H7 (cell line): ENCODE results near the gene ROGDI. TPM values are rescaled to one million over a fixed set of nuclear protein-coding genes. Genes with fewer than 3 reads are reported as not detected.

Experiments used
- DNase-seq: peaks from one replicate; pipeline ENCODE4 v3.0.0; 2012
- H3K27me3 ChIP-seq: 2 replicates; pipeline ENCODE4 v1.6.0; 2011; ENCODE audit warnings: mild to moderate bottlenecking, low read length; ENCODE audit not compliant: control insufficient read depth, insufficient read depth
- H3K36me3 ChIP-seq: replicated peaks from 2 replicates; pipeline ENCODE4 v1.5.1; 2011; ENCODE audit warnings: low read length; ENCODE audit not compliant: control insufficient read depth, insufficient read depth
- H3K4me3 ChIP-seq: 2 replicates; pipeline ENCODE4 v1.5.1; 2011; ENCODE audit warnings: low read depth, mild to moderate bottlenecking, control low read depth, low read length, moderate library complexity; ENCODE audit not compliant: insufficient read depth
- total RNA-seq: library from RNA; depleted of rRNA; stranded (reverse); fragments of >200 nt; shearing (Covaris generic); gene quantifications from 2 replicates; pipeline ENCODE4 v1.2.3, GENCODE V29; 2014

The ROGDI gene
- total RNA-seq, 1 experiment from 2014 or later: 37.0 TPM

DNA sequence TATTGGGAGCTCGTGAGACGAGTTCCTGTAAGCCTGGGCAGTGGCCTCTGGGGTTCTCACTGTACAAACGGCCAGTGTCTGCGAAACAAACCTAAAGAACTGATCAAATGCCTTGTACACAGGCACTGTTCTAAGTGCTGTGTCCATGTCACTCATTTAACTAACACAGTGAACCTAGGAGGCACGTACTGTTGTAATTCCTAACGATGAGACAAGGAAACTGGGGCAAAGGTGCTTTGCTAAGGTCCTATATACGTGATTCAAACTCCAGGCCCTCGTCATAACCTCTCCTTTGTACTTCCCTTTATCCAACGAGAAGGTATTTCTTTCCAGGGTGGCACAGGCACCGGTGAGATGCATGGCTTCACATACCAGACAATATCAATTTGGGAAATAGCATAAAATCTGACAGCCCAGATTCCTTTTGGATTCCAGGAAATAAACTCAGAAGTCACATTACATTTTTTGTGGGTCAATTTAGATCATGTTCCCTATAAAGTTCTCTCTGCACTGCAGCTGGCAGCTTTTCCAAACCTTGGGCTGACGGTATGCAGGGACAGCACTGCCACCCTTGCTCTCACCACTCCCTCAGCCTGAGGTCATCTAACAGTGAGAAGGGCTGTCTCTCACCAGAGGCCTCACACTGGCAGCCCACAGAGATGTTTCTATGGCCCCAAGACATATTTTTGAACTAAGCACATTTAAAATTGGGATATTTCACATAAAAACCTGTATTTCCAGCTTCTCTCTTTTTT lies 26.3 kb upstream of the ROGDI start:
- no peak for DNase-seq
- Histone ChIP-seq H3K36me3 (peaks cover 53% of the 10 kb centered on the region), H3K4me3 (no peak overlapping the region), H3K27me3 (no peaks in the 10 kb centered on the region)

- H3K36me3 ChIP-seq: peaks cover 46% of the 10 kb centered on the region
- DNase-seq: no peak
- H3K27me3 ChIP-seq: no peaks in the 10 kb centered on the region
- no peak overlapping the region for H3K4me3 ChIP-seq
These were observed 24.5 kb upstream of the ROGDI start for GRCh38 chr16:4826980-4827379.

DNA sequence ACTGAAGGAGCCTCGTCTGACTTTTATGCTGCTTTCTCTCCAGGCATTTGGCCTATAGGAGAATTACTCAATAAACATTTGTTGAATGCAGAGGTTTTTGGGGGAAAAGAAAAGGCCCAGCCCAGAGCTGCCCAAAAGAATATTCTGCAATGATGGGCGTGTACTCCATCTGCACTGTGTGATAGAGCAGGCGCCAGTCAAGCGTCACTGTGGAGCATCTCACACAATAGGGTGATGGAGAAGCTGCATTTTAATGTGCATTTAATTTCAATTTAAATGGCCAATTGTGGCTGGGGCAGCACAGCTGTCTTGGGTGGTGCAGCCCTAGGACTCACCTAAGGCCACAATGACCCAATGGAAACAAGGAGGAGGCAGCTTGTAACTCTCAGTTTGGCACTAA lies 24.1 kb upstream of the ROGDI start:
- H3K4me3 ChIP-seq: no peak overlapping the region
- no peak for DNase-seq
- no peaks in the 10 kb centered on the region for H3K27me3 ChIP-seq
- peaks cover 46% of the 10 kb centered on the region for H3K36me3 ChIP-seq

- H3K27me3 ChIP-seq: no peaks in the 10 kb centered on the region
- peaks cover 35% of the 10 kb centered on the region for H3K36me3 ChIP-seq
- H3K4me3 ChIP-seq: no peak overlapping the region
- DNase-seq: no peak
These were observed 22.8 kb upstream of the ROGDI start for GRCh38 chr16:4825196-4825595.

GRCh38 chr16:4820652-4821051 lies 18.2 kb upstream of the ROGDI start:
- DNase-seq: no peak
- Histone ChIP-seq H3K4me3 (no peak overlapping the region), H3K36me3 (peaks cover 20% of the 10 kb centered on the region), H3K27me3 (no peaks in the 10 kb centered on the region)

DNA sequence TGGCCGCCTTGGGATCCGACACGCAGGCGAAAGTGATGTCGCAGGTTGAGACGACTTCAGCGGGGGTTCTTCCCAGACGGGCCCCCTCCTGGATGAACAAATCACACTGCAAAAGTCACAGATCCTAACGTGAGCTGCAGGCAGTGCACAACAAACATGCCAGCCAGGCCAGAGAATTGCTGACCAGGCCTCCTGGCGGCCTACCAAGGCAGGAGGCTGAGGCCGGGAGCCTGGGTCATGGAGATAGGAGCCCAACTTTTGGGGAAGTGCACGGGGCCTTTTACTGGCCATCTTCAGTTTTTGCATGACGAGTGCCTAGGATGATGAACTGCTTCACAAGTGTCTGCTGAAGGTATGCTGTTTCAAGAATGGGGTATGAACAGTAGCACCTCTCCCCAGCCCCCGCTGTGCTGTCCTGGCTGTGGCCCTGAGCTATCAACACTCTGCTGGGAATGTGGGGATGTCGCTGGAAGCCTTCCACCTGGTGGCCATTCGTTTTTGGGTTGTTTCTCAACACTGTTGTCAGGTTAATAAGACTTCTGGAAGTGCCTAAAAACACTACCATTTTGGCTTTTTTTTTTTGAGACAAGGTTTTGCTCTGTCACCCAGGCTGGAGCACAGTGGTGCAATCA lies 12.2 kb upstream of the ROGDI start:
- Histone ChIP-seq H3K27me3 (no peaks in the 10 kb centered on the region), H3K4me3 (no peak overlapping the region)

DNA sequence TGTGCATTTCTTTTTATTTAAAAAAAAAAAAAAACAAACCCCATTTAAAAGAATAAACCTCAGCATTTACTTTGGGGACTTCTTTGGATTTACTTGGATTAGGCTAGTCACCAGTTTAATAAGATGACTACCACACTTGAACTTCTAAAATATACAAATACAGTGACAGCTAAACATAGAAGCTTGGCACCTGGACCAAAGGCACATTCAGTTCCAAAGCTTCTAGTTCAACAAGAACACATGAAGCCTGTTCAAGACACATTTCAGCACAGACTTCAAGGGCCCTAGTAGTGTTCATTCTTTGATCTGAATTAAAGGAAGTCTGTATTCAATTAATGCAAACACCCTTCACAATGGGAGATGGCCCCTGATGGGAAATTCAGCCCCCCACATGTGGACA lies 11.6 kb upstream of the ROGDI start:
- no peak for DNase-seq
- peaks cover 28% of the 10 kb centered on the region for H3K36me3 ChIP-seq
- H3K4me3 ChIP-seq: no peak overlapping the region
- no peaks in the 10 kb centered on the region for H3K27me3 ChIP-seq

More for the DNA sequence above, 12.2 kb upstream of the ROGDI start:
- DNase-seq: peak; percentile 65
- peaks cover 28% of the 10 kb centered on the region for H3K36me3 ChIP-seq

- no peak for DNase-seq
- H3K27me3 ChIP-seq: no peaks in the 10 kb centered on the region
- H3K36me3 ChIP-seq: peaks cover 28% of the 10 kb centered on the region
- no peak overlapping the region for H3K4me3 ChIP-seq
These were observed 11.0 kb upstream of the ROGDI start for GRCh38 chr16:4813251-4814003.

DNA sequence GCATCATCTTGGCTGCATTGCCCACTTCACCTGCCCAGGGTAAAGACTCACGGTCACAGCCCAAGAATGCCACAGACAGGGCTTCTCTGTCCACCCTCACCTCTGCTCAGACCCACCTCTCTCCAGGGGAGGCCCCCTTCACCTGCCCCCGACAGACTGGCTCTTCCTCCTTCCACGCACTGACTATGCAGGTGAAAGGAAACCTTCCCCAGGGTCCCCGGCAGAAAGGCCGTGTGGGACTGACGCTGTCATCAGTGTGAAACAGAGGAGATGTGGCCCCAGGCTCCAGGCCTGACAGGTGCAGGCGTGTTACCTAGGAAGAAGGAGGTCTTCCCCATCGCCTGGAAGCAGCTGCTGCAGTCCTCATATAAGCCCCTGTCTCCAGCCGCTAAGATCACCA lies 9.3 kb upstream of the ROGDI start:
- no peak for DNase-seq
- H3K36me3 ChIP-seq: peaks cover 24% of the 10 kb centered on the region
- no peak overlapping the region for H3K4me3 ChIP-seq
- no peaks in the 10 kb centered on the region for H3K27me3 ChIP-seq

GRCh38 chr16:4811242-4811641 lies 8.8 kb upstream of the ROGDI start:
- H3K36me3 ChIP-seq: peaks cover 26% of the 10 kb centered on the region
- DNase-seq: peak; percentile 29
- no peaks in the 10 kb centered on the region for H3K27me3 ChIP-seq
- H3K4me3 ChIP-seq: no peak overlapping the region

- Histone ChIP-seq H3K36me3 (peaks cover 10% of the 10 kb centered on the region), H3K27me3 (no peaks in the 10 kb centered on the region), H3K4me3 (no peak overlapping the region)
- no peak for DNase-seq
These were observed 3.8 kb upstream of the ROGDI start for GRCh38 chr16:4806280-4806679.

- Histone ChIP-seq H3K4me3 (no peak overlapping the region), H3K36me3 (peaks cover 8% of the 10 kb centered on the region), H3K27me3 (no peaks in the 10 kb centered on the region)
- DNase-seq: no peak
These were observed 2.8 kb upstream of the ROGDI start for GRCh38 chr16:4805231-4805630.

GRCh38 chr16:4803898-4804762 lies 1.7 kb upstream of the ROGDI start:
- Histone ChIP-seq H3K4me3 (no peak overlapping the region), H3K36me3 (peaks cover 7% of the 10 kb centered on the region), H3K27me3 (no peaks in the 10 kb centered on the region)
- DNase-seq: peak; percentile 57

DNA sequence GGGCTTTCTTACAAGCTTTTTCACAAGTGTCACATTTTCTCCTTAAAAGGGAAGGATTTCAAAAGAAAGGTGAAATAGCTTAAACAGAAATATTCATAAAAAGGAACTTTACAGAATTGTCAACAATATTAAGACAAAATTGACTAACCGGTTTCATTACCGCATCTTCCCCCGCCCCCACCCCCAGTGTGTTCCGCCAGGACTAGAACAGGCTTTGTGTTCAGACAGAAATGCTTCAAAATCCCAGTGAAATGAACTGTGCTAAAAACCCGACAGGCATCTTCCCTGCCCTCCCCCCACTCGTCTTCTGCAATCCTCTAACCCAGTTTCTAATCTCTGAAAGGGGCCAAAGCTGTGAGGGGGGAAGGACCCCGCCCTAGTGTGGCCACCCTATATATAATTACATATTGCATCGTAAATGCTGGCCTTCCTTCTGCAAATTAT lies 990 bp upstream of the ROGDI start:
- Histone ChIP-seq H3K36me3 (peaks cover 7% of the 10 kb centered on the region), H3K4me3 (no peak overlapping the region), H3K27me3 (no peaks in the 10 kb centered on the region)
- DNase-seq: peak; percentile 51
